Muscle of leg (tissue), 11 donors: ENCODE measurements around the gene FOXQ1. TPM values are rescaled to one million over a fixed set of nuclear protein-coding genes. Genes with fewer than 3 reads are reported as not detected.

Experiments used
- DNase-seq: peaks from one replicate; pipeline ENCODE4 v3.0.0; 2013
- H3K27ac ChIP-seq: one replicate; pipeline ENCODE4 v1.5.1; 2013; ENCODE audit warnings: mild to moderate bottlenecking, low read length, control low read depth
- H3K27me3 ChIP-seq: one replicate; pipeline ENCODE4 v1.6.1; 2013; ENCODE audit warnings: low read length; ENCODE audit not compliant: control insufficient read depth, insufficient read depth
- H3K36me3 ChIP-seq: one replicate; pipeline ENCODE4 v1.6.1; 2013; ENCODE audit warnings: low read length; ENCODE audit not compliant: control insufficient read depth, insufficient read depth
- H3K4me1 ChIP-seq: one replicate; pipeline ENCODE4 v1.6.1; 2013; ENCODE audit warnings: low read length; ENCODE audit not compliant: control insufficient read depth, insufficient read depth
- H3K4me3 ChIP-seq: one replicate; pipeline ENCODE4 v1.5.1; 2013; ENCODE audit warnings: low read length, control low read depth
- H3K9me3 ChIP-seq: replicated peaks from 2 replicates; pipeline ENCODE4 v1.6.1; 2013; ENCODE audit warnings: low read depth, low read length; ENCODE audit not compliant: control insufficient read depth
- whole genome bisulfite sequencing: methylation state at CpG from one replicate; pipeline ENCODE4 v1.1.5; 2013; ENCODE audit warnings: missing lambda C conversion rate; ENCODE audit not compliant: insufficient coverage; 5-methylcytosine and 5-hydroxymethylcytosine counted together
- polyA plus RNA-seq, 8 donors: library from polyadenylated mRNA; unstranded; fragments of 120-200 nt; gene quantifications; one replicate each; pipeline versions ENCODE4 v1.2.1 to v1.2.3, GENCODE V29; 2013; ENCODE audit warnings: inconsistent platforms in 1 of 8, low replicate concordance in 1 of 8; ENCODE audit not compliant: insufficient read length in 8 of 8, insufficient read depth in 1 of 8
- total RNA-seq: library from RNA; stranded (reverse); fragments of 120-200 nt; gene quantifications from one replicate; pipeline ENCODE4 v1.2.4, GENCODE V29; 2013

Gene FOXQ1
- total and polyA plus RNA-seq, 9 donors = 0.04 to 0.44 (median 0.07) TPM; not detected in 4

DNA sequence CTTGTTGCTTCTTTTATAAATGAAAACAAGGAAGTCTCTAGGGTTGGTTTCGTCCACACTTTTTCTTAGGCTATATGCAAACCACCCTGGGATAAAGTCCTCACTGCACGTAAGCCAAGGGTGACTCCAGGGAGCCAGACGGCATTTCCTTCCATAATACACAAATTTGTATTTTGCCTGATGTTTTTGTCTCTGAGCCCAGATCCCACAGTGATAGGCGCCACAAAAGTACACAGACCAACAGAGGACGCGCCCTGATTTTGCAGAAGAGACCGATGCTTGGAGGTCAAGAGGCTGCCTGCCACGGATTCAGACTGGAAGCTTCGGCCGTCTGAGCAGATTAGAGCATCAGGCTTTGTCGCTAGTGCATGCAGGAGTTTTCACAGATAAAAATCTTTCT lies 22.8 kb downstream of the FOXQ1 start:
- 41% methylated on average over 9 of the region's 11 CpGs for WGBS

DNA sequence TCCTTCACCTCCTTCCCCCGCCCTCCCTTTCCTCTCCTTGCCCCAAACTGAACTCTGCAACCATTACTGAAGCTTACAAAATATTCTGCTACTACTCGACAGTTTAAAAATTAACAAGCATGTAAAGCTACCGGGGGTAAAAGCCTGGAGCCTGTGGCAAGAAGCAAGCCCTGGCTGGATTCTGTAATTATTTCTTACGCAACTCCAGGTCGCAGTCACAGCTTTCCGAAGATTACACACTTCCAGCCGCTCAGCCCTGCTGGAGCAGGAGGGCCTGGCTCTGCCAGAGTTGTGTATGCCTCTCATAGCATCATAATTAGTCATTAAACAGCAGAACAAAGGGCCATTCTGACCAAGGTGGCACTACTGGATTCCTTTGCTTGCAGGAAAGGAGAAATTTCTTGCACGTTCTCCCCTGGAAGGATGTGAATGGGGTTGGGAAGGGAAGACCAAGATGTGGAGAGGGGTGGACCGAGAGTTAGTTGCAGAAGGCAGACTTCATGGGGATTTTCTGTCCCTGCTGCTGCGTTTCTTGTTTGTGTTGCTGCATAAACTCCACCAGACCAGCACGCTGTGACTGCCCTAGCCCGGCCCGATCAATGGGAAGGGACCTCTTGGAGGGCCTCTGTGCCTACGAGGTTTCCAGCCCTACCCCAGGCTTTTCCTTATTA lies 23.6 kb downstream of the FOXQ1 start:
- peaks cover under 1% of the 10 kb centered on the region for H3K27me3 ChIP-seq
- DNase-seq = no peak
- H3K4me3 ChIP-seq = no peak overlapping the region
- no peak overlapping the region for H3K27ac ChIP-seq
- no peaks in the 10 kb centered on the region for H3K9me3 ChIP-seq
- no peaks in the 10 kb centered on the region for H3K4me1 ChIP-seq
- WGBS = 53% methylated on average over 11 of the region's 14 CpGs
- H3K36me3 ChIP-seq = no peaks in the 10 kb centered on the region

More for the DNA sequence above, 22.8 kb downstream of the FOXQ1 start:
- Histone ChIP-seq H3K9me3 (no peaks in the 10 kb centered on the region), H3K27me3 (no peaks in the 10 kb centered on the region), H3K27ac (no peak overlapping the region), H3K4me1 (no peaks in the 10 kb centered on the region), H3K4me3 (no peak overlapping the region), H3K36me3 (no peaks in the 10 kb centered on the region)
- DNase-seq = peak; percentile 48

DNA sequence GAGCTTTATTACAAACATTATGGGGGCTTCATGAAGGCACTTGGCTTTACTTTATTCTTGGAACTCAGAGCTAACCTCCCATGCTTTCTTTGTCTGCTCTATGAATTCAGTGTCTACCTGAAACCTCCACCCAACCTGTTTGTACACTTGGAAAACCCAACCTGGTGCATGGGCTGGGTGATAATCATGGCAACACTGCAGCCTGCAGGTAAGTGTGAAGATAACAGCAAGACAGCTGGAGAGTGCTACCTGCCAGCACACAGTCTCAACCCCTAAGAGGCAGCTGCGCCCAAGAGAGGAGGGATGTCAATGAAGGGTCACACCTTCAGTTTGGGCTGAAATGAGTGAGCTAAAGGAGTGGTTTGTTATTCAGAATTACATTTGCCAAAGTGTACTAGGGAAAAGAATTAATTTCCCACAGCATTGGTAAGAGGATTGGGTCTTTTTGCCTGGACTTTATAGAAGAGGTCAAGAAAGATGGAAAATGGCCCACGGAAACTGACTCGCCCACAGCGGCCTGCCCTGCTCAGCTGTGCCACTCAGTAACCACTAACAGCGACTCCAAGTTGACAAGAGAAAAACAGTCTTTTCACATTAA lies 24.4 kb downstream of the FOXQ1 start:
- Histone ChIP-seq H3K36me3 (no peaks in the 10 kb centered on the region), H3K27ac (no peak overlapping the region), H3K27me3 (peaks cover 4% of the 10 kb centered on the region), H3K9me3 (no peaks in the 10 kb centered on the region), H3K4me3 (no peak overlapping the region), H3K4me1 (no peaks in the 10 kb centered on the region)
- no CpG with 5 or more reads among the region's 5 CpGs for WGBS
- DNase-seq = no peak

DNA sequence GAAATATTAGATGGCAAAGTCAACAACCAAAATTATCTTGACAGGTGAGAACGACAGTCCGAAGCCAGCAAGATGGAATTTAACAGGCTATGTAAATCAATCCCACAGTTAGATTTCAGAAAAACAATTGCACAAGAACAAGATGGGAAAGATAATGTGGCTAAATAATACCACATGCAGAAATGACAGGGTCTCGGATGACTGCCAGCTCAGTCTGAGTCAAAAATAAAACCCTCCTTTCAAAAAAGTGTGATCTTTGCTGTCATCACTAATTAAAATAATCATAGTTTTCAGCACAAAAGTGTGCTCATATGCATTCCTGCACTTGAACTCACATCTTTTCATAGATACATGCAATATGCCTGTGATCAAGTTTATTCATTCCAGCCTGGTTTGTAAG lies 25.9 kb downstream of the FOXQ1 start:
- Histone ChIP-seq H3K4me1 (no peaks in the 10 kb centered on the region), H3K4me3 (no peak overlapping the region), H3K27me3 (peaks cover 4% of the 10 kb centered on the region), H3K36me3 (no peaks in the 10 kb centered on the region), H3K27ac (no peak overlapping the region), H3K9me3 (no peaks in the 10 kb centered on the region)
- whole genome bisulfite sequencing = no CpG with 5 or more reads among the region's 3 CpGs
- no peak for DNase-seq

DNA sequence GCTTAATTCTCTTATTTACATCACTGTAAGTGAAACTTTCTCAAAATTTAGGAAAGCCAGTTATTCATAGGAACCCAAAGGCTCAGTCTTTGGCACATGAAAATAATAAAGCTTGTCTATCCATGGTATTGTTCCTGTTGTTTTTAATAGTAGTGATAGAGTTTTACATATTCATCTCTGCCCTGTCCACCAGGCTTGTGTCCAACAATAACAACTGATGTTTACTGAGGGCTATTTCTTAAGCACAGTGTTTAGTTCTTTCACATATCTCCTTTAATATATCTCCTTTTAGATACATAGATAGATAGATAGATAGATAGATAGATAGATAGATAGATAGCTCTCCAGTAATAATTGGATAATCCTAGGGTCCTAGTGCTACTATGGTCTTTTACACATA lies 34.2 kb downstream of the FOXQ1 start:
- H3K4me3 ChIP-seq = no peak overlapping the region
- H3K4me1 ChIP-seq = peaks cover 10% of the 10 kb centered on the region
- no peak overlapping the region for H3K27ac ChIP-seq
- peaks cover 3% of the 10 kb centered on the region for H3K9me3 ChIP-seq
- H3K27me3 ChIP-seq = peaks cover 4% of the 10 kb centered on the region
- peak; percentile 13 for DNase-seq
- no peaks in the 10 kb centered on the region for H3K36me3 ChIP-seq

DNA sequence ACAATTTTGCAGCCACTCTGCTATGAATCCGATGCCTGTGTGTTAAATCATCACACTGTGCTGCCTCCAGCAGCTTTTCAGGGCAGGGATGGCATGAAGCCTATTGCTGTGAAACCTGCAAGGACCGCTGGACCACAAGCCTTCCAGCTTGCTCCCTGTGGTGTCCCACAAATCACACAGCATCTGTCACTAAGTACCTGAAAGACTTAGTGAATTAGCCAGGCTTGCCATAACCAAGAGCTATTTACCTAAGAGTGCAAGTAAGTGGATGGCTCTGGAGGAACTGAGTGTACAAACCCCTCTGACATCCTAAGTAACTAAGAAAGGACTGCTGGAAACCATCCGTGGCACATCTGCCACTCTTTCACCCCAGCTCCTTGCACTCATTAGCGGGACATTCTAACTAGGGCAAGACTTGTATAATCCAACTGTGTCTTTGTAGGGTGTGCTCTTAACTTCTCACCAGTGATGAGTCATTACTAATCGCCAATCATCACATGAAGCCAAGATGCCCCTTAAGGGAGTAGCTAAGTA lies 34.7 kb downstream of the FOXQ1 start:
- peaks cover 10% of the 10 kb centered on the region for H3K4me1 ChIP-seq
- H3K27ac ChIP-seq = no peak overlapping the region
- H3K4me3 ChIP-seq = no peak overlapping the region
- H3K27me3 ChIP-seq = peaks cover 4% of the 10 kb centered on the region
- H3K9me3 ChIP-seq = peaks cover 7% of the 10 kb centered on the region
- no peaks in the 10 kb centered on the region for H3K36me3 ChIP-seq
- DNase-seq = no peak
- 50% methylated on average over 2 of the region's 5 CpGs for WGBS

DNA sequence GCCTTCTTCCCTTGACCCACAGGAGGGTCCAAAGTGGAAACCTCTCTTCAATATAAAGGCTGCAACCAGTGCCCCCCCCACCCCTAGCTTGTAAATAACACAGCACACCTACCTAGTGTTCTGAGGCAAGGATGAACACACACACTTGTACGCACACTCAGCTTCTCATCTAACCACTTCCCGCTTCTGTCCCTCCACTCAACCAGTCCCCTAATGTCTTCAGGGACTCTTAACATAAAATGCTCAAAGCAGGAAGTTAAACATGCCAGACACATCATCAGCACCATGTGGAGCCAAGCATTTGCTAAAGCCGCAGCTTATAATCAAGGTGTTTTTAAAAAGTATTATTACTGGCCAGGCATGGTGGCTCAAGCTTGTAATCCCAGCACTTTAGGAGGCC lies 35.3 kb downstream of the FOXQ1 start:
- no peak overlapping the region for H3K27ac ChIP-seq
- H3K4me1 ChIP-seq = peaks cover 10% of the 10 kb centered on the region
- DNase-seq = no peak
- H3K27me3 ChIP-seq = peaks cover 4% of the 10 kb centered on the region
- peaks cover 12% of the 10 kb centered on the region for H3K9me3 ChIP-seq
- H3K4me3 ChIP-seq = no peak overlapping the region
- H3K36me3 ChIP-seq = no peaks in the 10 kb centered on the region
- WGBS = 68% methylated on average over 2 of the region's 3 CpGs

DNA sequence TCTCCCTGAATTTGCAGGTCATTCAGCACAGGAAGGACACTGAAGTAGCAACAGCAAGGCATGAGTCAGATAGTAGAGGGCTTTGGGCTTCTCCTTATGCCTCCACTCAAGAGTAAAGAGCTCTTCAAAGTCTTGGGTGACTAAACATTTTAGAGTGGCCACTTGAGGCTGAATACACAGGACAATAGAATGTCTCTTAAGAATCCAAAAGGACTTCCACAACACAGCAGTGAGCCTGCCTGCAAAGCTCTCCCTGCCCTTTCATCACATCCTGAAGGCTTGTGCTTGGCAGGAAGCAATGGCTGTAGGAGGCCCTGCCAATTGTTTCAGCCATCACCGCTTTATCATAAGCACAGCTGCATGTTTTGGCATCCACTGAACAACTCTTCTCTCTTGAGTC lies 36.8 kb downstream of the FOXQ1 start:
- Histone ChIP-seq H3K9me3 (peaks cover 12% of the 10 kb centered on the region), H3K4me1 (peaks cover 10% of the 10 kb centered on the region), H3K36me3 (no peaks in the 10 kb centered on the region), H3K27me3 (peaks cover 4% of the 10 kb centered on the region), H3K4me3 (no peak overlapping the region), H3K27ac (no peak overlapping the region)
- no CpG with 5 or more reads among the region's 1 CpG for WGBS
- peak; percentile 96 for DNase-seq

DNA sequence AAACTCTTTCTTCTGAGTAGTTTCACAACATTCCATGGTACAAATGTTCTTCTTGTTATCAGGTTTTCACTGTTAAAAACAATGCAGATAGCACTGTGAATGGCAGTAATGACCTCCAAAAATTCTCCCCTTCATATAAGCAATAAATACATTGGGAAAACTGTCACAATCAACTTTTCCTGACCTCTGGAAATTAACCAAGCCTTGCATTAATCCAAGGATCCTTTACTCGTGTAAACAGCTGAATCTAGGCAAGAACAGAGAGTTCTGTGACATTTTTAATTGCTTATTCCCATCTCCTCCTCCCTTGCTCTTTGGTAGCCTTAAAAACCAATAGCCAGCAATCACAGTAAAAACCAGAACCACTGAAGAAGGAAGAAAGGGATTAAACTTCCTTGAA lies 37.8 kb downstream of the FOXQ1 start:
- H3K4me1 ChIP-seq = peaks cover 10% of the 10 kb centered on the region
- peaks cover 9% of the 10 kb centered on the region for H3K9me3 ChIP-seq
- peak overlapping the region; percentile 4 for H3K27ac ChIP-seq
- DNase-seq = no peak
- no peak overlapping the region for H3K4me3 ChIP-seq
- H3K36me3 ChIP-seq = no peaks in the 10 kb centered on the region
- no CpG with 5 or more reads among the region's 1 CpG for WGBS
- H3K27me3 ChIP-seq = peaks cover 4% of the 10 kb centered on the region

DNA sequence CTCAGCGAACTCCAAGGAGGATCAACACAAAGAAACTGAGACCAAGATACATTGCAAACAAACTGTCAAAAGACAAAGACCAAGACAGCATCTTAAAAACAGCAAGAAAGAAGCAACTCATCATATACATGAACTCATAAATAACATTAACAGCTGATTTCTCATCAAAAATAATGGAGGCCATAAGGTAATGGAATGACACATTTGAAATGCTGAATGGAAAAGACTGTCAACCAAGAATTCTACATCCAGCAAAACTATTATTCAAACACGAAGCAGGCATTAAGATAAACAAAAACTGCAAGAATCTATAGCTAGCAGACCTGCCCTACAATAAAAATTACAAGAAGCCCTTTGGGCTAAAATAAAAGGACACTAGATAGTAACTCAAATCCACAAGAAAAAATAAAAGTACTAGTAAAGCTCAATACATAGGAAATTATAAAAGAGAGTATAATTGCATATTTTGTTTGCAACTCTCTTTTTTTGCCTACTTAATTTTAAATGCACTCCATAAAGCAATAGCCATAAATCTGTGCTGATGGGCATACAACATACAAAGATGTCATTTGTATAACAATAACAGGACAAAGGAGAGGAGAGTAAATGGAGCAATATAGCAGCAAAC lies 39.6 kb downstream of the FOXQ1 start:
- Histone ChIP-seq H3K27me3 (peaks cover 2% of the 10 kb centered on the region), H3K4me3 (no peak overlapping the region), H3K36me3 (no peaks in the 10 kb centered on the region), H3K27ac (no peak overlapping the region), H3K9me3 (peaks cover 9% of the 10 kb centered on the region), H3K4me1 (peaks cover 9% of the 10 kb centered on the region)
- no CpG with 5 or more reads among the region's 2 CpGs for WGBS
- DNase-seq = no peak
